Measurements from ENCODE around the gene MRPS5. TPM values are rescaled to one million over a fixed set of nuclear protein-coding genes. Genes with fewer than 3 reads are reported as not detected.

The MRPS5 gene
- total and polyA plus RNA-seq, 2 donors (not counting 1 experiment from before 2014, with no cell fraction given): 46.3 to 48.0 TPM

DNA sequence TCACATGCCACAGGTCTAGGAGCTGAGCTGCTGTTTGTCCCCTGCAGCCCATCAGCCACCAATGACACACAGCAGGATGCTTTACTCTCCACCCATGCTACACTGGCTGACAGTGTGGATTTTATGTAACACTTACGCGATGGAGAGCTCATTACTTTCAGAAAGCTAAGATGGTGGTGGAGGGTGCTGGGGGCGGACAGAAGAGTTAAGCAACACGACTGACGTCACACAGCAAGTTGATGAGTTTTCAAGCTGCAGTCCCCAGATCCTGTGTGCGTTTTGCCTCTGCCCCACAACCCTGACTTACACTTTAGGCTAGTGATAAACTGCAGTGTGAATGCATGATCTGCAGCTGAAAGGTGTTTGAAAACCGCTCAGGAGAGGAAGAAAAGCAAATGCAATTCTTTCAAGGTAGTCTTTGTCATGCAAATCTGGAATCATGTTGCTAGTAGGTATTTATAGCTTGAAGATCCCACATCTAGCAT, 42.4 kb downstream of the MRPS5 start:
- Histone ChIP-seq H3K9ac (ENCODE audit: low read length) (no peak overlapping the region), H2AFZ (ENCODE audit: insufficient read depth, low read depth, low read length, poor library complexity, severe bottlenecking) (no peak overlapping the region), H3K79me2 (ENCODE audit: control insufficient read depth, insufficient read depth, low read length) (no peaks in the 10 kb centered on the region), H3K4me3 (ENCODE audit: control extremely low read depth in 1 of 5, extremely low read depth in 1 of 5, insufficient read depth in 1 of 5, low read depth in 2 of 5, low read length in 4 of 5) (no peak overlapping the region), H3K27ac (ENCODE audit: low read length in 2 of 2) (no peak overlapping the region), H3K4me1 (ENCODE audit: control insufficient read depth in 2 of 2, insufficient read depth in 2 of 2, low read length in 2 of 2) (peaks cover 9 to 11% of the 10 kb centered on the region in 2 donors), H3K4me2 (replicated peaks; ENCODE audit: low read depth, low read length, poor library complexity, severe bottlenecking) (no peak overlapping the region), H3K27me3 (replicated peaks in 1 of 4; ENCODE audit: control extremely low read depth in 1 of 4, control insufficient read depth in 3 of 4, insufficient read depth in 4 of 4, low read length in 3 of 4) (peaks cover 0 to 15% (median 6%) of the 10 kb centered on the region in 4 experiments), H4K20me1 (ENCODE audit: control insufficient read depth, insufficient read depth, low read length, poor library complexity, severe bottlenecking) (no peaks in the 10 kb centered on the region), H3K9me3 (ENCODE audit: control extremely low read depth in 1 of 3, control insufficient read depth in 2 of 3, insufficient read depth in 1 of 3, low read length in 2 of 3) (no peaks in the 10 kb centered on the region), H3K36me3 (replicated peaks in 1 of 2; ENCODE audit: control extremely low read depth in 1 of 2, control insufficient read depth in 1 of 2, extremely low read depth in 1 of 2, insufficient read depth in 2 of 2, low read length in 1 of 2) (no peaks in the 10 kb centered on the region)
- no peak for DNase-seq
- 71% methylated on average over 3 of the region's 7 CpGs for WGBS (ENCODE audit: insufficient coverage)
- intact Hi-C loops (cut with micrococcal nuclease): no loop called here
- peaks cover 9% of the 10 kb centered on the region for H3K27me3 Mint-ChIP-seq
- no peak overlapping the region for H3K27ac Mint-ChIP-seq
- TF ChIP-seq EZH2 (IDR thresholded peaks at IDR 0.05; ENCODE audit: borderline replicate concordance, insufficient read depth, low read depth, low read length, poor library complexity, severe bottlenecking): no peak
- TF ChIP-seq, protein P1, sequence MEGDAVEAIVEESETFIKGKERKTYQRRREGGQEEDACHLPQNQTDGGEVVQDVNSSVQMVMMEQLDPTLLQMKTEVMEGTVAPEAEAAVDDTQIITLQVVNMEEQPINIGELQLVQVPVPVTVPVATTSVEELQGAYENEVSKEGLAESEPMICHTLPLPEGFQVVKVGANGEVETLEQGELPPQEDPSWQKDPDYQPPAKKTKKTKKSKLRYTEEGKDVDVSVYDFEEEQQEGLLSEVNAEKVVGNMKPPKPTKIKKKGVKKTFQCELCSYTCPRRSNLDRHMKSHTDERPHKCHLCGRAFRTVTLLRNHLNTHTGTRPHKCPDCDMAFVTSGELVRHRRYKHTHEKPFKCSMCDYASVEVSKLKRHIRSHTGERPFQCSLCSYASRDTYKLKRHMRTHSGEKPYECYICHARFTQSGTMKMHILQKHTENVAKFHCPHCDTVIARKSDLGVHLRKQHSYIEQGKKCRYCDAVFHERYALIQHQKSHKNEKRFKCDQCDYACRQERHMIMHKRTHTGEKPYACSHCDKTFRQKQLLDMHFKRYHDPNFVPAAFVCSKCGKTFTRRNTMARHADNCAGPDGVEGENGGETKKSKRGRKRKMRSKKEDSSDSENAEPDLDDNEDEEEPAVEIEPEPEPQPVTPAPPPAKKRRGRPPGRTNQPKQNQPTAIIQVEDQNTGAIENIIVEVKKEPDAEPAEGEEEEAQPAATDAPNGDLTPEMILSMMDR (IDR thresholded peaks at IDR 0.05): no peak
- ATAC-seq (ENCODE audit: low read depth): no peak
- peaks cover 10% of the 10 kb centered on the region for H3K4me1 Mint-ChIP-seq
- CTCF ChIA-PET: interaction anchor here (0.7 to 1.5 kb wide), 8 partner anchors 8 to 57 kb away, joined by 3 to 5 read pairs (median 3); no protein-coding TSS in a partner anchor
- POLR2A ChIA-PET: no interaction called here
- H3K4me3 Mint-ChIP-seq: no peak overlapping the region
- no peaks in the 10 kb centered on the region for H3K9me3 Mint-ChIP-seq (ENCODE audit: insufficient read depth)

- WGBS (ENCODE audit: insufficient coverage): 83% methylated on average over 9 of the region's 10 CpGs
- H3K4me1 Mint-ChIP-seq: peaks cover 10% of the 10 kb centered on the region
- DNase-seq: no peak
- no peak for ATAC-seq (ENCODE audit: low read depth)
- no peak overlapping the region for H3K9ac ChIP-seq (ENCODE audit: low read length)
- no peaks in the 10 kb centered on the region for H3K79me2 ChIP-seq (ENCODE audit: control insufficient read depth, insufficient read depth, low read length)
- H3K4me3 ChIP-seq (ENCODE audit: control extremely low read depth in 1 of 5, extremely low read depth in 1 of 5, insufficient read depth in 1 of 5, low read depth in 2 of 5, low read length in 4 of 5): no peak overlapping the region
- H3K27me3 Mint-ChIP-seq: peaks cover 12% of the 10 kb centered on the region
- no peak overlapping the region for H3K27ac Mint-ChIP-seq
- peaks cover 0 to 26% (median 6%) of the 10 kb centered on the region in 4 experiments for H3K27me3 ChIP-seq (replicated peaks in 1 of 4; ENCODE audit: control extremely low read depth in 1 of 4, control insufficient read depth in 3 of 4, insufficient read depth in 4 of 4, low read length in 3 of 4)
- no peaks in the 10 kb centered on the region for H4K20me1 ChIP-seq (ENCODE audit: control insufficient read depth, insufficient read depth, low read length, poor library complexity, severe bottlenecking)
- H2AFZ ChIP-seq (ENCODE audit: insufficient read depth, low read depth, low read length, poor library complexity, severe bottlenecking): no peak overlapping the region
- H3K9me3 ChIP-seq (ENCODE audit: control extremely low read depth in 1 of 3, control insufficient read depth in 2 of 3, insufficient read depth in 1 of 3, low read length in 2 of 3): no peaks in the 10 kb centered on the region
- H3K4me3 Mint-ChIP-seq: no peak overlapping the region
- H3K4me1 ChIP-seq (ENCODE audit: control insufficient read depth in 2 of 2, insufficient read depth in 2 of 2, low read length in 2 of 2): peaks cover 9 to 11% of the 10 kb centered on the region in 2 donors
- ChIA-PET POLR2A (no interaction called here), CTCF (interaction anchor here (0.6 to 1.5 kb wide), 5 partner anchors 9 to 282 kb away, joined by 3 to 5 read pairs (median 4); no protein-coding TSS in a partner anchor)
- no peaks in the 10 kb centered on the region for H3K36me3 ChIP-seq (replicated peaks in 1 of 2; ENCODE audit: control extremely low read depth in 1 of 2, control insufficient read depth in 1 of 2, extremely low read depth in 1 of 2, insufficient read depth in 2 of 2, low read length in 1 of 2)
- H3K27ac ChIP-seq (ENCODE audit: low read length in 2 of 2): no peak overlapping the region
- TF ChIP-seq, protein P1 (IDR thresholded peaks at IDR 0.05): no peak
- no peak for TF ChIP-seq EZH2 (IDR thresholded peaks at IDR 0.05; ENCODE audit: borderline replicate concordance, insufficient read depth, low read depth, low read length, poor library complexity, severe bottlenecking)
- intact Hi-C loops (cut with micrococcal nuclease): loop anchor here (1.0 to 2.0 kb wide), 2 partner anchors 37 to 129 kb away; partner anchors contain the start of gene ZNF892
- no peaks in the 10 kb centered on the region for H3K9me3 Mint-ChIP-seq (ENCODE audit: insufficient read depth)
- H3K4me2 ChIP-seq (replicated peaks; ENCODE audit: low read depth, low read length, poor library complexity, severe bottlenecking): no peak overlapping the region
Observed at GRCh38 chr2:95077861-95078603, 43.6 kb downstream of the MRPS5 start.

All from B cell (primary cell).